HUES64 (cell line): Measurements from ENCODE around the gene CDKN1A.
A peak's percentile ranks its signal among the peaks of the same experiment; 100 is the strongest.

Experiments used
- H3K27ac ChIP-seq: 2 replicates; pipeline ENCODE4 v1.7.0; 2013; ENCODE audit warnings: low read depth, low read length, inconsistent platforms
- H3K27me3 ChIP-seq: 2 replicates; pipeline ENCODE4 v1.6.1; 2013; ENCODE audit warnings: mild to moderate bottlenecking, low read length; ENCODE audit not compliant: insufficient read depth
- H3K36me3 ChIP-seq: 2 replicates; pipeline ENCODE4 v1.6.1; 2013; ENCODE audit warnings: mild to moderate bottlenecking, low read length; ENCODE audit not compliant: insufficient read depth
- H3K4me1 ChIP-seq: 2 replicates; pipeline ENCODE4 v1.6.1; 2013; ENCODE audit warnings: mild to moderate bottlenecking, low read length, moderate library complexity; ENCODE audit not compliant: insufficient read depth
- H3K4me3 ChIP-seq: 2 replicates; pipeline ENCODE4 v1.5.1; 2013; ENCODE audit warnings: mild to moderate bottlenecking, low read length, moderate library complexity
- H3K9ac ChIP-seq: 2 replicates; pipeline ENCODE4 v1.6.1; 2013; ENCODE audit warnings: mild to moderate bottlenecking, low read depth, low read length
- H3K9me3 ChIP-seq: 2 replicates; pipeline ENCODE4 v1.6.1; 2013; ENCODE audit warnings: low read depth, low read length; ENCODE audit not compliant: insufficient read depth
- WGBS: fragments of 150-250, 120-280 bp; methylation state at CpG from one replicate; pipeline ENCODE4 v1.1.7; 2013; ENCODE audit warnings: missing lambda C conversion rate; 5-methylcytosine and 5-hydroxymethylcytosine counted together

CDKN1A gene

GRCh38 chr6:36668591-36668990 lies 9.9 kb upstream of the CDKN1A start:
- Histone ChIP-seq H3K36me3 (no peaks in the 10 kb centered on the region), H3K4me3 (no peak overlapping the region), H3K9me3 (no peaks in the 10 kb centered on the region), H3K27me3 (no peaks in the 10 kb centered on the region), H3K4me1 (peaks cover 31% of the 10 kb centered on the region), H3K9ac (no peak overlapping the region), H3K27ac (no peak overlapping the region)
- WGBS, result 96% methylated on average over 6 of the region's 7 CpGs

DNA sequence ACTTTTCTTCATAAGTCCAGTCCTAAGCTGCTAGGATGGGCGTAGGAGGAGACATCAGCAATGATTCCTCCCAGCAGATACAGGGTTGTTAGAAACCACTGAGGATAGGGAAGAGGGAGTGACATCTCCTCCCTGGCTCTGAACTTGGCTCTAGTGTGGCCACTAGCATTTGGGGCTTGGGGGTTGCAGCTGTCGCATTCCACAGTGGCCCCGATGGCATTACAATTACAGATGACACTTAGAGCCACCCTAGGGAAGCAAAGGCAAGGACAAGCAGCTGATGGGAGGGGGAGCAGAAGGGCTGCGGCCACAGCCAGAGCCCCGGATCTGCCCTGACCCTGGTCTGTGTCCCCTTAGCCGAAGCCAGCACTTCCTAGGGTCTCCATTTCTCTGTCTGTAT lies 9.5 kb upstream of the CDKN1A start:
- H3K4me1 ChIP-seq, result peaks cover 31% of the 10 kb centered on the region
- H3K4me3 ChIP-seq, result no peak overlapping the region
- no peaks in the 10 kb centered on the region for H3K27me3 ChIP-seq
- no peak overlapping the region for H3K9ac ChIP-seq
- WGBS, result 85% methylated on average over 6 of the region's 6 CpGs
- H3K36me3 ChIP-seq, result no peaks in the 10 kb centered on the region
- H3K27ac ChIP-seq, result no peak overlapping the region
- no peaks in the 10 kb centered on the region for H3K9me3 ChIP-seq

- WGBS, result 96% methylated on average over 7 of the region's 7 CpGs
- no peaks in the 10 kb centered on the region for H3K27me3 ChIP-seq
- H3K36me3 ChIP-seq, result no peaks in the 10 kb centered on the region
- no peaks in the 10 kb centered on the region for H3K9me3 ChIP-seq
- H3K27ac ChIP-seq, result no peak overlapping the region
- no peak overlapping the region for H3K4me3 ChIP-seq
- H3K4me1 ChIP-seq, result peaks cover 31% of the 10 kb centered on the region
- H3K9ac ChIP-seq, result no peak overlapping the region
Observed at GRCh38 chr6:36670271-36670670, 8.2 kb upstream of the CDKN1A start.

- Histone ChIP-seq H3K9ac (no peak overlapping the region), H3K27me3 (no peaks in the 10 kb centered on the region), H3K27ac (no peak overlapping the region), H3K9me3 (no peaks in the 10 kb centered on the region), H3K4me3 (no peak overlapping the region), H3K36me3 (no peaks in the 10 kb centered on the region), H3K4me1 (peaks cover 31% of the 10 kb centered on the region)
- WGBS, result 70% methylated on average over 6 of the region's 6 CpGs
Observed at GRCh38 chr6:36671687-36672375, 6.7 kb upstream of the CDKN1A start.

DNA sequence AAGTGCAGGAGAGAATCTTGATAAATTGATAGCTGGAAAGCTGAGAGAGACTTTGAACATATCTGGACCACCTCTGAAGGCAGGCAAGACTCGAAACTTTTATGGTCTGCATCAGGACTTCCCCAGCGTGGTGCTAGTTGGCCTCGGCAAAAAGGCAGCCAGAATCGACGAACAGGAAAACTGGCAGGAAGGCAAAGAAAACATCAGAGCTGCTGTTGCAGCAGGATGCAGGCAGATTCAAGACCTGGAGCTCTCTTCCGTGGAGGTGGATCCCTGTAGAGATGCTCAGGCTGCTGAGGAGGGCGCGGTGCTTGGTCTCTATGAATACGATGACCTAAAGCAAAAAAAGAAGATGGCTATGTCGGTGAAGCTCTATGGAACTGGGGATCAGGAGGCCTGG lies 4.6 kb upstream of the CDKN1A start:
- 86% methylated on average over 10 of the region's 10 CpGs for WGBS
- H3K36me3 ChIP-seq, result no peaks in the 10 kb centered on the region

DNA sequence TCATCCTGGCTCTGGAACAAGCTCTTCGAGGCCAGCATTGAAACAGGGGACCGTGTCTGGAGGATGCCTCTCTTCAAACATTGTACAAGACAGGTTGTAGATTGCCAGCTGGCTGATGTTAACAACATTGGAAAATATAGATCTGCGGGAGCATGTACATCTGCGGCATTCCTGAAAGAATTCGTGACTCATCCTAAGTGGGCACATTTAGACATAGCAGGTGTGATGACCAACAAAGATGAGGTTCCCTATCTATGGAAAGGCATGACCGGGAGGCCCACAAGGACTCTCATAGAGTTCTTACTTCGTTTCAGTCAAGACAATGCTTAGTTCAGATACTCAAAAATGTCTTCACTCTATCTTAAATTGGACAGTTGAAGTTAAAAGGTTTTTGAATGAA lies 3.6 kb upstream of the CDKN1A start:
- 94% methylated on average over 7 of the region's 7 CpGs for WGBS
- H3K27ac ChIP-seq, result no peak overlapping the region
- no peak overlapping the region for H3K4me3 ChIP-seq
- peaks cover 25% of the 10 kb centered on the region for H3K4me1 ChIP-seq
- peaks cover 26% of the 10 kb centered on the region for H3K27me3 ChIP-seq
- H3K9ac ChIP-seq, result no peak overlapping the region
- H3K36me3 ChIP-seq, result no peaks in the 10 kb centered on the region
- no peaks in the 10 kb centered on the region for H3K9me3 ChIP-seq

More for the DNA sequence above, 4.6 kb upstream of the CDKN1A start:
- H3K9me3 ChIP-seq, result no peaks in the 10 kb centered on the region
- H3K27me3 ChIP-seq, result peaks cover 16% of the 10 kb centered on the region
- H3K9ac ChIP-seq, result no peak overlapping the region
- H3K4me3 ChIP-seq, result no peak overlapping the region
- H3K27ac ChIP-seq, result no peak overlapping the region
- H3K4me1 ChIP-seq, result peaks cover 32% of the 10 kb centered on the region

- no peaks in the 10 kb centered on the region for H3K9me3 ChIP-seq
- peak overlapping the region; percentile 9; the same call in 1 of the 2 replicates for H3K4me3 ChIP-seq
- peak overlapping the region; percentile 73 for H3K9ac ChIP-seq
- H3K36me3 ChIP-seq, result no peaks in the 10 kb centered on the region
- peak overlapping the region; percentile 27 for H3K27ac ChIP-seq
- peaks cover 29% of the 10 kb centered on the region for H3K4me1 ChIP-seq
- peaks cover 37% of the 10 kb centered on the region for H3K27me3 ChIP-seq
- WGBS, result 56% methylated on average over 3 of the region's 4 CpGs
Observed at GRCh38 chr6:36676141-36677058, 2.1 kb upstream of the CDKN1A start.

DNA sequence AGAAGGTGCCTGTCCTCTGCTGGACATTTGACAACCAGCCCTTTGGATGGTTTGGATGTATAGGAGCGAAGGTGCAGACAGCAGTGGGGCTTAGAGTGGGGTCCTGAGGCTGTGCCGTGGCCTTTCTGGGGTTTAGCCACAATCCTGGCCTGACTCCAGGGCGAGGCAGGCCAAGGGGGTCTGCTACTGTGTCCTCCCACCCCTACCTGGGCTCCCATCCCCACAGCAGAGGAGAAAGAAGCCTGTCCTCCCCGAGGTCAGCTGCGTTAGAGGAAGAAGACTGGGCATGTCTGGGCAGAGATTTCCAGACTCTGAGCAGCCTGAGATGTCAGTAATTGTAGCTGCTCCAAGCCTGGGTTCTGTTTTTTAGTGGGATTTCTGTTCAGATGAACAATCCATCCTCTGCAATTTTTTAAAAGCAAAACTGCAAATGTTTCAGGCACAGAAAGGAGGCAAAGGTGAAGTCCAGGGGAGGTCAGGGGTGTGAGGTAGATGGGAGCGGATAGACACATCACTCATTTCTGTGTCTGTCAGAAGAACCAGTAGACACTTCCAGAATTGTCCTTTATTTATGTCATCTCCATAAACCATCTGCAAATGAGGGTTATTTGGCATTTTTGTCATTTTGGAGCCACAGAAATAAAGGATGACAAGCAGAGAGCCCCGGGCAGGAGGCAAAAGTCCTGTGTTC lies 1.3 kb upstream of the CDKN1A start:
- peaks cover 37% of the 10 kb centered on the region for H3K27me3 ChIP-seq
- H3K27ac ChIP-seq, result no peak overlapping the region; the same call in 1 of the 2 replicates
- H3K4me3 ChIP-seq, result no peak overlapping the region; the same call in 1 of the 2 replicates
- H3K36me3 ChIP-seq, result no peaks in the 10 kb centered on the region
- 73% methylated on average over 7 of the region's 7 CpGs for WGBS
- peak overlapping the region; percentile 52 for H3K9ac ChIP-seq
- H3K9me3 ChIP-seq, result no peaks in the 10 kb centered on the region
- H3K4me1 ChIP-seq, result peaks cover 32% of the 10 kb centered on the region

- no peak overlapping the region; the same call in 1 of the 2 replicates for H3K27ac ChIP-seq
- 39% methylated on average over 9 of the region's 10 CpGs for WGBS
Observed at GRCh38 chr6:36677753-36678487, 594 bp upstream of the CDKN1A start.

GRCh38 chr6:36679043-36679833 lies 724 bp downstream of the CDKN1A start:
- Histone ChIP-seq H3K27ac (no peak overlapping the region), H3K36me3 (peaks cover 9% of the 10 kb centered on the region; the same call in 1 of the 2 replicates), H3K9ac (peak overlapping the region; percentile 53), H3K9me3 (no peaks in the 10 kb centered on the region), H3K4me3 (peak overlapping the region; percentile 72), H3K27me3 (peaks cover 37% of the 10 kb centered on the region), H3K4me1 (peaks cover 37% of the 10 kb centered on the region)
- WGBS, result 1% methylated on average over 61 of the region's 61 CpGs

More at GRCh38 chr6:36677753-36678487, 594 bp upstream of the CDKN1A start:
- Histone ChIP-seq H3K4me3 (peak overlapping the region; percentile 72), H3K9me3 (no peaks in the 10 kb centered on the region), H3K4me1 (peaks cover 37% of the 10 kb centered on the region), H3K27me3 (peaks cover 37% of the 10 kb centered on the region), H3K9ac (peak overlapping the region; percentile 58), H3K36me3 (no peaks in the 10 kb centered on the region)
